A549 (cell line): Measurements from ENCODE around the gene KLHDC3. TPM values are rescaled to one million over a fixed set of nuclear protein-coding genes. Genes with fewer than 3 reads are reported as not detected.

ENCODE experiments used
- ATAC-seq, 2 experiments: fragments of 200-7000 bp in 1 of 2; fragments of >200 bp in 1 of 2; cut with Nextera tagmentation in 1 of 2; cut with Tn5 transposase in 1 of 2; 3 replicates each; pipeline versions ENCODE4 v1.8.0 to v1.9.1; 2018 to 2020; ENCODE audit warnings: mild to moderate bottlenecking in 1 of 2, moderate library complexity in 1 of 2
- CTCF ChIA-PET: fragments of 300-600 bp; sonication (Branson Sonifier 250); formaldehyde crosslinking; extraction: SDS; loops from one replicate; lab custom pipeline; 2021; ENCODE audit warnings: antibody characterized with exemption, inconsistent platforms; lab: Yijun Ruan, JAX
- POLR2A ChIA-PET: fragments of 350-600 bp; formaldehyde crosslinking; extraction: SDS; loops from one replicate; lab custom pipeline; 2021; ENCODE audit warnings: antibody characterized with exemption, inconsistent platforms; lab: Yijun Ruan, JAX
- DNase-seq, 2 experiments: peaks; one replicate each; pipeline versions ENCODE4 v3.0.0 to v3.0.0-alpha.2; 2011 to 2016; ENCODE audit warnings: low read depth in 1 of 2, low spot score in 1 of 2
- FAIRE-seq: peaks from 2 replicates; lab custom pipeline; 2011; peaks lifted over from hg19 to GRCh38; lab: Jason Lieb, UNC
- H3K27ac ChIP-seq, 2 experiments: fragments of >200 bp; sonication (Bioruptor Twin); formaldehyde crosslinking; 3 replicates each; pipeline ENCODE4 v1.5.1; 2016 to 2017
- H3K4me1 ChIP-seq: fragments of >200 bp; sonication (Bioruptor Twin); formaldehyde crosslinking; 3 replicates; pipeline ENCODE4 v1.6.1; 2016
- H3K4me2 ChIP-seq: fragments of >200 bp; sonication (Bioruptor Twin); formaldehyde crosslinking; 3 replicates; pipeline ENCODE4 v1.6.1; 2016
- H3K4me3 ChIP-seq: fragments of >200 bp; sonication (Bioruptor Twin); formaldehyde crosslinking; 3 replicates; pipeline ENCODE4 v1.5.1; 2016
- H3K9me3 ChIP-seq: fragments of >200 bp; sonication (Bioruptor Twin); formaldehyde crosslinking; 3 replicates; pipeline ENCODE4 v1.6.1; 2016
- CBX2 ChIP-seq: fragments of 200-600 bp; sonication (generic); IDR thresholded peaks from 2 replicates; pipeline ENCODE4 v1.6.1; 2016; ENCODE audit warnings: low read depth, mild to moderate bottlenecking, borderline replicate concordance
- E2F6 ChIP-seq: IDR thresholded peaks from 2 replicates; pipeline ENCODE4 v1.6.1; 2012; ENCODE audit warnings: low read depth, borderline replicate concordance
- EHF ChIP-seq: fragments of 250-450 bp; sonication (Bioruptor Pico); IDR thresholded peaks from 2 replicates; pipeline ENCODE4 v1.5.0; 2020; ENCODE audit warnings: mild to moderate bottlenecking
- FOSB ChIP-seq: fragments of 250-450 bp; sonication (Bioruptor Pico); IDR thresholded peaks from 2 replicates; pipeline ENCODE4 v1.5.0; 2020; ENCODE audit warnings: mild to moderate bottlenecking, moderate library complexity
- FOSL2 ChIP-seq, 2 experiments: fragments of 450-650 bp in 1 of 2; fragments of >200 bp in 1 of 2; sonication (Bioruptor Twin) in 1 of 2; formaldehyde crosslinking; IDR thresholded peaks; 2 replicates each; pipeline versions ENCODE4 v1.5.0 to v1.6.1; 2016 to 2020; ENCODE audit warnings: mild to moderate bottlenecking in 1 of 2, moderate library complexity in 1 of 2
- FOXS1 ChIP-seq: fragments of 250-450 bp; sonication (Bioruptor Pico); IDR thresholded peaks from 2 replicates; pipeline ENCODE4 v1.5.0; 2020; ENCODE audit warnings: mild to moderate bottlenecking, moderate library complexity
- HOXB5 ChIP-seq: fragments of 250-450 bp; sonication (Bioruptor Pico); IDR thresholded peaks from 2 replicates; pipeline ENCODE4 v1.5.0; 2020; ENCODE audit warnings: mild to moderate bottlenecking, moderate library complexity
- KDM5A ChIP-seq: fragments of 200-600 bp; sonication (generic); IDR thresholded peaks from 2 replicates; pipeline ENCODE4 v1.6.1; 2016; ENCODE audit warnings: antibody characterized with exemption, mild to moderate bottlenecking
- MAFK ChIP-seq: fragments of 450-650 bp; IDR thresholded peaks from 2 replicates; pipeline ENCODE4 v1.6.1; 2014; ENCODE audit not compliant: partially characterized antibody
- NR3C1 ChIP-seq: fragments of >200 bp; sonication (Bioruptor Twin); formaldehyde crosslinking; IDR thresholded peaks from 3 replicates; pipeline ENCODE4 v1.6.1; 2017
- PBX3 ChIP-seq: IDR thresholded peaks from 2 replicates; pipeline ENCODE4 v1.6.1; 2012
- RAD21 ChIP-seq, 2 experiments: fragments of >200 bp in 1 of 2; sonication (Bioruptor Twin) in 1 of 2; formaldehyde crosslinking in 1 of 2; IDR thresholded peaks in 1 of 2; conservative IDR thresholded peaks in 1 of 2; 2 replicates in 1 of 2; 3 replicates in 1 of 2; pipeline ENCODE4 v1.6.1; 2012 to 2018; ENCODE audit warnings: inconsistent platforms in 1 of 2
- RARB ChIP-seq: fragments of 250-450 bp; sonication (Bioruptor Pico); IDR thresholded peaks from 2 replicates; pipeline ENCODE4 v1.8.0; 2021; ENCODE audit warnings: mild to moderate bottlenecking, moderate library complexity
- ZC3H11A ChIP-seq: fragments of 450-650 bp; IDR thresholded peaks from 2 replicates; pipeline ENCODE4 v1.6.1; 2014; ENCODE audit warnings: antibody characterized with exemption, mild to moderate bottlenecking
- ZFP36 ChIP-seq: fragments of 450-650 bp; IDR thresholded peaks from 2 replicates; pipeline ENCODE4 v1.6.1; 2014; ENCODE audit warnings: borderline replicate concordance; ENCODE audit not compliant: partially characterized antibody
- WGBS: methylation state at CpG from one replicate; pipeline ENCODE4 v1.1.6; 2017; ENCODE audit errors: missing lambda C conversion rate; 5-methylcytosine and 5-hydroxymethylcytosine counted together
- polyA plus RNA-seq, 4 experiments: library from polyadenylated mRNA; depleted of rRNA in 3 of 4; stranded (reverse); fragments of >200 nt; fragmentation: RNase III in 1 of 4; extraction: RNeasy Plus Mini Kit Qiagen cat#74134 plus additional on column Dnase treatment in 1 of 4; gene quantifications; 2 replicates in 3 of 4; 3 replicates in 1 of 4; pipeline ENCODE4 v1.2.3, GENCODE V29; 2011 to 2017
- TF ChIP-seq, protein P1 (sequence below): IDR thresholded peaks from 2 replicates; pipeline ENCODE4 v1.6.1; 2012
- TF ChIP-seq, protein P2 (sequence below): fragments of >200 bp; sonication (Bioruptor Twin); formaldehyde crosslinking; IDR thresholded peaks from 2 replicates; pipeline ENCODE4 v1.6.1; 2016

KLHDC3 gene
- polyA plus RNA-seq, 2 of the 4 experiments (the other 2 are of a cell fraction), result 18.8 to 28.0 TPM

- CTCF ChIA-PET, result interaction anchor here (0.7 to 1.5 kb wide), 3 partner anchors 10 to 174 kb away, joined by 3 to 4 read pairs (median 3); partner anchors contain the start of genes CNPY3 and PEX6
- Histone ChIP-seq H3K4me3 (no peak overlapping the region), H3K9me3 (no peaks in the 10 kb centered on the region), H3K27ac (no peak overlapping the region), H3K4me1 (peaks cover 20% of the 10 kb centered on the region), H3K4me2 (no peak overlapping the region)
- FAIRE-seq (no peak), ATAC-seq (no peak), DNase-seq (no peak)
- POLR2A ChIA-PET, result no interaction called here
- 83% methylated on average over 2 of the region's 2 CpGs for WGBS
- no peak for TF ChIP-seq RAD21 (conservative IDR thresholded peaks at IDR 0.05 in 1 of 2, IDR thresholded peaks at IDR 0.05 in 1 of 2)
- TF ChIP-seq RARB (CRISPR knock-in tag), result no peak
- TF ChIP-seq CBX2, result no peak
- no peak for TF ChIP-seq KDM5A
- TF ChIP-seq, protein P1, sequence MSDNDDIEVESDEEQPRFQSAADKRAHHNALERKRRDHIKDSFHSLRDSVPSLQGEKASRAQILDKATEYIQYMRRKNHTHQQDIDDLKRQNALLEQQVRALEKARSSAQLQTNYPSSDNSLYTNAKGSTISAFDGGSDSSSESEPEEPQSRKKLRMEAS, result no peak
- no peak for TF ChIP-seq NR3C1
- TF ChIP-seq PBX3, result no peak
- TF ChIP-seq ZC3H11A, result no peak
- no peak for TF ChIP-seq EHF (CRISPR knock-in tag)
- no peak for TF ChIP-seq ZFP36
Measured at GRCh38 chr6:42969431-42969830, 44.6 kb upstream of the KLHDC3 start.

- TF ChIP-seq EHF (CRISPR knock-in tag), result no peak
- no peak for TF ChIP-seq ZC3H11A
- TF ChIP-seq E2F6, result no peak
- no peak for TF ChIP-seq ZFP36
- no peak for TF ChIP-seq HOXB5 (CRISPR knock-in tag)
- TF ChIP-seq, protein P2, sequence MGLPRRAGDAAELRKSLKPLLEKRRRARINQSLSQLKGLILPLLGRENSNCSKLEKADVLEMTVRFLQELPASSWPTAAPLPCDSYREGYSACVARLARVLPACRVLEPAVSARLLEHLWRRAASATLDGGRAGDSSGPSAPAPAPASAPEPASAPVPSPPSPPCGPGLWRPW, result no peak
- no peaks in the 10 kb centered on the region for H3K9me3 ChIP-seq
- FAIRE-seq (no peak), ATAC-seq (no peak), DNase-seq (no peak)
- ChIA-PET POLR2A (interaction anchor here (0.5 kb wide), 1 partner anchor 554 kb away, joined by 3 read pairs; no protein-coding TSS in a partner anchor), CTCF (interaction anchor here (0.7 to 1.5 kb wide), 3 partner anchors 9 to 174 kb away, joined by 3 to 4 read pairs (median 3); partner anchors contain the start of genes CNPY3 and PEX6)
- 0 out of 6 replicates have a peak overlapping the region, but pooled peaks of 1 of the 2 experiments have one; percentile 21 for H3K27ac ChIP-seq
- WGBS, result 91% methylated on average over 4 of the region's 4 CpGs
- H3K4me3 ChIP-seq, result no peak overlapping the region
- H3K4me1 ChIP-seq, result peaks cover 20% of the 10 kb centered on the region
- no peak overlapping the region for H3K4me2 ChIP-seq
Measured at GRCh38 chr6:42969934-42970333, 44.1 kb upstream of the KLHDC3 start.

DNA sequence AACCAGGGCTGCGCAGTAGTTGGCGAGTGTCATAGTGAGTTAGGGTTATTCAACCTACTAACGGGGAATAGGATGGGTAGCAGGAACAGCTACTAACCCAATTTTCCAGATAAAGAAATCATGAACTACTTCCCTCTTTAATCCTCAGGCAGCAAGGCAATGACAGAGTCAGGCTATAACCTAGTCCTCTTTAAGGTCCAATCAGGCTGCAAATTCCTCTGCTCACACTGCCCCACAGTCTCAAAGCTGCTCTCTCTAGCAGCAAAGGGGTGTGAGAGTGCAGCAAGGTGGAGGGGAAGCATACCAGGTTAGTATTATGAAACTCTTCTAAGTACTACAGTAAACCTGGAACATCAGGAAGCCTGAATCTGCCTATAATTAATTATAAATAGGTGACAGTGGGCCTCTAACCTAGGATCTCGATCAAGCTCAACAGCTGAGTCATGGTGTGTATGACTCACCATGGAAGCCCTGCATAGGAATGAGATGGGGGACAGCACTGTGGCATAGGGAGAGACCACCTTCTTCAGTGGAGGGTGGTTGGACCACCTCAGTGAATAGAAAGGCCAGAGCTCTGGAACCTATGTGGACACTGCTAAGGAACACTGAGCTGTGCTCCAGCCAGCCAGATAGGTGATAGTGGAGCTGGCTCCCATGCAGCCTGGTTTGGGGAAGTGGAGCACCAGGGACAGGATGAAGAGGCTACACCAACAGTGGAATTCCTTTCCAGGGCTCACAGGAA lies 43.0 kb upstream of the KLHDC3 start:
- TF ChIP-seq FOSL2 (IDR thresholded peaks at IDR 0.05) (no peak), FOSL2 (CRISPR knock-in tag; IDR thresholded peaks at IDR 0.05) (peak; percentile 77), FOXS1 (CRISPR knock-in tag) (no peak), MAFK (peak; percentile 3), FOSB (CRISPR knock-in tag) (no peak)
- TF ChIP-seq, all 56 proteins: peak for 2
- Histone ChIP-seq H3K4me2 (peak overlapping the region; percentile 46), H3K4me3 (no peak overlapping the region), H3K27ac (peak overlapping the region; percentile 72 to 77), H3K9me3 (no peaks in the 10 kb centered on the region), H3K4me1 (peaks cover 20% of the 10 kb centered on the region)
- FAIRE-seq, result no peak
- WGBS, result 69% methylated on average over 4 of the region's 4 CpGs
- peak in 1 of 2 experiments; percentile 13 for DNase-seq
- peak; percentile 68 to 73; a peak in 5 of 6 replicates for ATAC-seq
- ChIA-PET CTCF (interaction anchor here (1.2 kb wide), 1 partner anchor 173 kb away, joined by 4 read pairs; no protein-coding TSS in a partner anchor), POLR2A (interaction anchor here (1.9 kb wide), 1 partner anchor 13 kb away, joined by 5 read pairs; the partner anchor contains the start of gene PPP2R5D)
